UCSD-AML1 (cell line): Measurements from ENCODE around the gene THADA.
"Not testable (repeated sequence)": the region's sequence is repeated elsewhere in the genome, so short reads cannot be mapped to it uniquely, and the experiment has no call there.

Experiments
- DNase-seq: peaks from one replicate; lab custom pipeline; 2025; ENCODE audit not compliant: unreplicated experiment; lab: John Stamatoyannopoulos, UW

THADA gene

DNA sequence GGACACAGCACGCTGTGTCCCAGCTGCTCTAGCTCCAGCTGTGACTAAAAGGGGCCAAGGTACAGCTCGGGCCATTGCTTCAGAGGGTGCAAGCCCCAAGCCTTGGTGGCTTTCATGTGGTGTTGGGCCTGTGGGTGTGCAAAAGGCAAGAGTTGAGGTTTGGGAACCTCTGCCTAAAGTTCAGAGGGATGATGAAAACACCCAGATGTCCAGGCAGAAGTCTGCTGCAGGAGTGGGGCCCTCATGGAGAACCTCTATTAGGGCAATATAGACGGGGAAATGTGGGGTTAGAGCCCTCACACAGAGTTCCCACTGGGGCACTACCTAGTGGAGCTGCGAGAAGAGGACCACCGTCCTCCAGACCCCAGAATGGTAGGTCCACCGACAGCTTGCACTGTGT is 311.5 kb downstream of the THADA start:
- DNase-seq = not testable (repeated sequence)

DNA sequence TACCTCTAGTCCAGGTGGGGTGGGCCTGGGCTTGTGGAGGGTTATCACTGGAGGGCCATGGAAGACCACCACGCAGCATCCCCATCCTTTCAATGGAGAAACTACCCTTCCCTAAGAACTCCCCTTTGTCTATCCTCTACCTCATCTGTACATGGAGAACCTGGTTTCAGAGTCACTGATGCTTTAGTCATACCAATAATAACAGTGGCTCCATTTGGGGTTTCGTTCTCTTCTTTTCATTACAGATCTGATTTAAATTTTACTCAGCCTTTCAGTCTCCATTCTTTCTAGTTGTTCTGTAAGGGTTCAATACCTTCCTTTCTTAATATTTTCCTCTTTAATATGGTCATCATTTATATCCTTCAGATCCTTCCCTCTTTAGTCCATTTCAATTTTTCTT is 314.8 kb downstream of the THADA start:
- DNase-seq = no peak

DNA sequence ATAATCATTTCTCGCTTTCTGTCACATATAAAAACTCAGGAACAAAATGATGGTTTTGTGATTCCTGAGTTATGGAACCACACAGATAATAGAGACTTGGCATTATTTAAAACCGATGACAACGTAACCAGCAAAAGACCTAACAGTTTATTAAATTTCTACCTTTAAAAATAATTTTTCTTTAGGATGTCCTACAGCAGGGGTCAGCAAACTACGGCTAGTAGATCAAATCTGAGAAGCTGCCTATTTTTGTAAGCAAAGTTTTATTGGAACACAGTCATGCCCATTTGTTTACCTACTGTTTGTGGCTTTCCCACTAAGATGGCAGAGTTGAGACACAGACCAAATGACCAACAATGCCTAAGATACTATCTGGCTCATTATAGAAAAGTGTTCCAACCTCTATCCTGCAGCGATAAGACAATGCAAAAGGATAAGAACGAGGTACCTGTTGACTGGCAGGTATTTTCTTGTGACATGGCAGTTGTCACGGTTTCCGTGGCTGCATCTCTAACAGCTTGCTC is 316.5 kb downstream of the THADA start:
- no peak for DNase-seq

DNA sequence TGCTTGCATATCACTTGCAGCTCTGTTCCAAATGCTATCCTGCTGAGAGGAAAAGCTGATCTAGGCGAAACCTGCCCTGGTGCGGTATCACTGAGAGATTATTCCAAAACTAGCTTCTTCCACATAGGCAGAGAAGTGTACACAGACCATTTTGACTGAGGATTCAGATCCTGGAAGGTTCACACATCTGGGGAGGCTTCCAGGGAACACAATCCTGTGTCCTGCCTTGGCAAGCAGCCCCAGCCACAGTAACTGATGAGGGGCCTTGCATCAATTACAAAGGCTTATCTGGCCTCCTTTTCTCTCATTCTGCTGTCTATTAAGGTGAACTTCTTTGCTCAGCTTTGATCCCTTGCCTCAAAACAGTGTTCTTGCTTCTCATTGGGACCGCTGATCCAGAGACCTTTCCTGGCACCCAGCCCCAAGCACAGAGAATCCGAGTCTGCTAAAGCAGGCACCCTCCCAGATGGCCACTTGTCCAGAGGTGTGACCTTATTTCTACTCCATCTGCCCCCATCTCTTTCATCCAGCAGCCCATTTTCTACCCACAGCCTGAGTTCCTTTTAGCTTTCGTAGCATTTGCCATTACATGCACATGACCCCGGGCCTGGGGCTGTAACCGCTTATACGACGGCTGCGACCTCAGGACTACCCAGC is 317.1 kb downstream of the THADA start:
- no peak for DNase-seq

DNA sequence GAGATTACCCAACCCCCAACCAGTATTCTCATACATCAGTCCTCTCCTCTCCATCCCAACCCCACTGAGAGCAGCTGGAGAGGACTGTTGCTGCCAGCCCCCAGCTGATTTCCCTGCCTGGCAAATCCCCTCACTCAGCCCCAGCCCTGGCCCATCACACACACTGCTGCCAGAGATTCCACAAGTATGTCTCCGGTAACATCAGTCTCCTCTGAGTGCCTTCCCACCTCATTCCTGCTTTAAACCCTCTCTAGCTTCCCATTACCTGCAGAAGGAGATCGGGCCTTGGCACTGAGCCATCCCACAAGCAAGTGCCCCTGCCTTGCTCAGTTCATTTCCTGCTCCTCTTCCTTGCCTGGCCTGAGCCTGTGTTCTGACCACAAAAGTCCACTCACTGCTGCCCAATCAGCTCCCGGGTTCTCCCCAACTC is 318.9 kb downstream of the THADA start:
- DNase-seq = no peak

DNA sequence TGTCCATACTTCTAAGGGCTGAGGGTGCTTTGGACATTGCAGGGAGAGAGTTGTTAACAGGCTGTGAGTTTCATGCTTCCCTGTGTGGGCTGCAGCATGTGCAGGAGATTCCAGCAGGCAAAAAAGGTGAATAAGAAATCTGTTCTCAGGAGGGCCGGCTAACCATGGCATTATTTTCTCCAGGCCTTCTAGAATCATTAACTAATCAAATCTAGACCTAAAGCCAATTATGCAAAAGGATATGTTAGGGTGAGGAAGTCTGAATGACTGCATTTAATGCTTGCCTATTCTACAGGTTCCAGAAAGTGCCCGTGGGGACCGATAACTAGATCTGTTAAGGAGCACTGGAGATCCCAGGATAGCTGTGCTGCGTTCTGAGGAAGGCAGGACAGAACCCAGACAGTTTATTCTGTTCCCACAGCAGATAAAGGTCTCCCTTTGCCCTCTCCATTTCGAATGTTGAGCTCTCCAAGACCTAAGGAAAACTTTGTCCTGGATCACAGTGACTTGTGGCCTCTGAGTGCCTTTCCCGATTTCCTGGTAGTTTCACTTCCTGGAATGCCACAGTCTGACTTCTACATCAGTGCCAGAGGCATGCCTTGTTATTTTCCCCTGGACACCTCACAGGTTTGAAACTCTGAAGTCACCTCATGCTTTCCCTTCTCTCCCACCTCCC is 319.4 kb downstream of the THADA start:
- no peak for DNase-seq

DNA sequence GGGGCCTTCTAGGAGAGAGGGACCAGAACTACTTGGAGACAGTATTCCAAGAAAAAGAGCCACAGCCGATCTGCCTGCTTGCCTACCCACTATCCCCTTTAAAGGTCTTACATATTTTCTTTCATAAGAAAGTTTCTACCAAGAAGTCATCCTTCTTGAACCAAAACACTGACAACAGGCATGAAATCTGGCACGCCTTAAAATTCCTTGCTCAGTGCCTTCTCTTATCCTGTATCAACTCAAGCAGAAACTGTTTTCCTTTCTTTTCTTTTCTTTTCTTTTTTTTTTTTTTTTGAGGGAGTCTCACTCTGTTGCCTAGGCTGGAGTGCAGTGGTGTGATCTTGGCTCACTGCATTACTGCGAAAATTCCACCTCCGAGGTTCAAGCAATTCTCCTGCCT is 321.1 kb downstream of the THADA start:
- DNase-seq = no peak

DNA sequence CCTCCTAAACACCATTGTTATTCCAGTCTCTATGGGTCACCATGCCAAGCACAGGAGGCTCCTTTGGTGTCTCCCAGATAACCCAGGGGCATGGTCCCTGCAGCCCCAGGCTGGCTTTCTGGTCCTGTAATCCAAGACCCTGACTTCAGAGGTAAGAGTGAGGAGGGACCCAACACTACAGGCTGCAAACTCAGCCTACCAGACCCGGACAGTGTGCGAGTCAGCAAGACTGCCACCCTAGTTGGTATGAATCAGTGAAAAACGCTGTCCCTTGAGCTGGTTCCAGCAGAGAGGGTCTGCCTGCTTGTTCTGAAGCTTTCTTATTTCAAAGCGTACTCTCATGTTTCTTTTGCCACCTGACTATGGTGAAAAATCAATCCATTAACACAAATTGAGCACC is 321.8 kb downstream of the THADA start:
- DNase-seq = no peak

DNA sequence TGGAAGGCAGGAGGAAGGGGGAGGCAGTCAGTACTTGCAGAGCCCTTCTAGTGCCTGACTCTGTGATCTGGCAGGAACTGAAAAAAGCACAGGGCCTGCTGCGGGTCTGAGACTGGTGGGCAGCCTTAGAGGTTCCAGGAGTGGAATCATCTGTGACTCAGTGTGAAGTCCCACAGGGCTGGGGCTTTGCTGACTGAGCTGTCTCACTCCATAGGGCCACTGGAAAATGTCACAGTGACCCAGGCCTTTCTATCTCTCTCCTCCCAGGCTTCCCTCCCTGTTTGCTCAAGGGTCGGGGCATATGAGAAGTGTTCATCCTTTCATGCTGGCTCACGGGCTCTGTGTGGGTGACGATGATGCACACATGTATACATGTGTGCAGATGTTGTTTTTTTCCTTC is 322.3 kb downstream of the THADA start:
- no peak for DNase-seq

DNA sequence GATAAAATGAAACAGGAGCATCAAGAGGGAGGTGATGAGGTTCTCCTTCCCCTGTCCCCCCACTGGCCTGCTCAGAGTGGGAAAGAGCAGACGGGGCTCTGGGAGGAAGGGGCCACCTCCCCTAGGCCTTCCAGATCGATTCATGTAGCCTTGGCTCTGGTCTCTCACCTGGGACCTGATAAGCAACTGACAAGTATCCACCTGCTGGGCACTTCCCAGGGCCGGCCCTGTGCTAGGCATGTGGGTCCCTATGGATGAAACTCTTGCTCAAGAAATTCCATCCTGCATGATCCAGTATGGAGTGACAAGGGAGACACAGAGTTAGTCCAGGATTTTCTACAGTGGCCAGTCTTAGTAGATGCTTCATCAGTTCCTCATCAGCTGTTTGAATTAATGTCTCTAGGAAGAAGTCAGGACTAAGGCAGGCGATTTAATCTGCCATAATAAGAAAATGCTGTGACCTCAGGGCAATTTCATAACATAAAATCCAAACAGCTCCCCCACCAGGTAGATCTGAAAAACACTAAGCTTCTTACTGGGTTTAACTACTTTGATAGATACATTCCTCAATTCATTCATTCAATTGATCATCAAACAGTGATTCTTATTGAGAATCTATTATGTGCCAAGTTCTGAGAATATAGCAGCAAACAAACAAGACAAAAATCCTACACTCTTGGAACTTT is 324.8 kb downstream of the THADA start:
- DNase-seq = no peak

DNA sequence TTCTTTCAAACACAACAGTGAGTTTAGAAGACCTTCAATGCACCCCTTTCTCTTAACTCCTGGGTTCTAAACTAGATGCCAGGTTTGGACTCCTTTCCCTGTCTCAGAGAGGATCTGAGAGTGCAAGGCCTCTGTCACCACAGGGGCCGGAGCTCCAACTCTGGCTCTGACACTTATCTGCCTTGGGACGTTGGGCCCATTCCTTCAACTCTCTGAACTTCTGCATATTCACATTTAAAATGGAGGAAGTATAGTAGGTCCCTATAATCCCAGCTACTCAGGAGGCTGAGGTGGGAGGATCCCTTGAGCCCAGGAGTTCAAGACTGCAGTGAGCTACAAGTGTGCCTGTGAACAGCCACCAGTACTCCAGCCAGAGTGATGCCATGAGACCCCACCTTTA is 325.4 kb downstream of the THADA start:
- no peak for DNase-seq

DNA sequence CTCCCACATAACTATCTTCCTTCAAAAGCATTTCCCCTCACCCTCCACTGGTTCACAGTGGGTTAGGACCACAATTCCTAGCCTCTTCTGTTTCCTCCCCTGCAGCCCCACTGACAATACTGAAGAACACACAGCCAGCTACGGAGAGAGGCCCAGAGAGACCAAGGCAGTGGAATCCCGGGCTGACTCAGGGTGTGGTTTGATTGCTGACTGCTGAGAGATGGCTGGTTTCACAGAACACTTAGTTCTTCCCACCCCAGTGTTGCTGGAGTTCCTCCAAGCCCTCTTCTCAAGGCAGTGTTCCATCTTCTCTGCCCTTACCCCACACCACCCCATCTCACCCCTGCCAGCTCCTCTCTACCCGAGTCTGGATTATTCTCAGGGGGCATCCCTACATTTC is 326.1 kb downstream of the THADA start:
- DNase-seq = no peak

DNA sequence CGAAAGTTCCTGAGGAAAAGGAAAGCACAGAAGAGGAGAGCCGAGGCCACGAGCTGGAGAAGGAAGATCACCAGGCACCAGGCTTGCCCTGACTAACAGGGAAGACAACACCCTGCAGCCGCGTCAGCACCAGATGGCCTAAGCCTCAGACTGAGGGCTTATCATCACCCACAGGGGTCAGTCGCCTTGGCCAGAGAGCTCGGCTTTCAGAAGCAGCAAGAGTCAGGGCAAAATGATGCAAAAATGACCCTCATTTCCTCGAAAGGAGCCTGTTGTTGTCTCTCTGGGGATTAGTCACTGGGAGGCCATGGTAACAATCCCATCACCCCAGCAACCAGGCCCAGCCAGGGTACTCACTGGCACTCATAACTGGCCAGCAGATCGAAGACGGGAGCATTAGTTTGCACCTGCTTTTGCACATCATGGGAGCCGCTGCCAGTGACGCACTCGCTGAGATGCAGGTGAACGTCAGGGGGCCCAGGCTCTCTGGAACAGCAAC is 326.7 kb downstream of the THADA start:
- no peak for DNase-seq

DNA sequence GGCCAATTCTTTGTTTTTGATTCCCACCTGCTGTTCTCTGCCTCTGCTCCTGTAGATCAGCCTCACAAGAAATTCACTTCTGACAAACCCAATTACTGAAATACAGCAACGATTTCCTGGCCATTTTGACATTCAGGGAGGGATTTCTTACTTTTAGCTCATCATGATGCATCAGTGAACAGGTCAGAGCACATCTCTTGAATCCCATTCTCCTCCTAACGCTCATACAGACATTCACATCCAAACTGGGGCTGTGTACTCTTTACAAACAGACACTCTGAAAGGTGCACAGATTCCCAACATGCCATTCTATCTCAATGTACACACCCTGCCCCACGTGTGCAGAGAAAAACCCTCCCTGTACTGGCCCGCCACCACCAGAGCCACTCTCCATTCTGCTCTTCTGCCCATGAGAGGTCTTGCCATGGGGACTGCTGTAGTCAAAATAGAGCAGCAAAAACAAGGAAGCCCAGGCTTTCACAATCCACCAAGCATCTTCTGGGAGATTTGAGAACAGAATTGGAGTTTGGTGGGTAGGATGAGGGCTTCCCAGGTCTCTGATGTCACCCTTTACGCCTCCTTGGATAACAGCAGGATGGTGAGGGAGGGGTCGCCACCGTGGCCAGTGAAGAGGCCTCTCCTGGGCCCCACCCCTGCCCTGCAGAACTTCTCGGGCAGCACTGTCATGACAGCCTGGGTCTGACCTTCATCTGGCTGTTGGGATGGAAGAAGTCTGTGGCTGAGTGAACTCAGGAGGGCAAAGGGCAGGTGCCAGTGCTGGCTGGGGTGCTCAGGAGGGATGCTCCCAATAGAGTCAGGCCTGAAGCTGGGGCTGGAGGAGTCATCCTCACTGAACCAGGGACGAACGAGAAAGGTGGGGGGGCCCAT is 327.5 kb downstream of the THADA start:
- DNase-seq = no peak

DNA sequence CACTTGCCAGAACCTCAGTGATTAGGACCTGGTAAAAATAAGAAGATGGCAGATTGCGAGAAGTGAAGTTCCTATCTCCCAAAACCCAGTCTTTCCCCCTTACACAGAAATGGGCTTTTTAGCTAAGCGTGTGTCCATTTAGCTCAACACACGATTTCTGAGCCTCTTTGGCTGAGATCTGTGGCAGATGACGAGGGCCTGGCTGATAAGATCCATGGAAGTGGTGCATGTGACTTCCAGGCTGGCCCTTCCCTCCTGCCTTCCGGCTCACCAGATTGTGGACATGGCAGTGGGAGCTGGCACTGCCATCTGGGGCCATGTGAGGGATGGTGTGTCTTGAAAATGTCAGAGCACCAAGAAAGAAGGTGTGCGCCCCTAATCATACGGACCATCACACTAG is 328.5 kb downstream of the THADA start:
- no peak for DNase-seq

DNA sequence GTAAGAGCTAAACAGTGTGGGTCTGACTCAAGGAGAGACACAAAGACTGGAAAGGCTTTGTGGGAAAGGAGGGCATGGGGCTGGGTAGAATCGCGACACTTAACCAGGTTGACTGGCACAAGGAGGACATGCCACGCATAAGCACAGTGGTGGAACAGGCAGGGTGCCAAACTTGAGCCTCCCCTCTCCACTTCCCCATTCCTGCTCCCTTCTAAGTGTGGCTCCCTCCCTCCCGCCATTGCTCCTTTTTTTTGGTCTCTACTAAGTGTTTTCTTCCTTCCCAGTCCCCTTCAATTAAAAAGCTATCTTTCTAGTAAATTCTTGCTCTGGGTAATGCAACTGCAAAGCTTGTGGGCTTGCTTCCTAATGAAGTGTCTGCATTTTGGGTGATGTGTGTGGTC is 329.1 kb downstream of the THADA start:
- no peak for DNase-seq

DNA sequence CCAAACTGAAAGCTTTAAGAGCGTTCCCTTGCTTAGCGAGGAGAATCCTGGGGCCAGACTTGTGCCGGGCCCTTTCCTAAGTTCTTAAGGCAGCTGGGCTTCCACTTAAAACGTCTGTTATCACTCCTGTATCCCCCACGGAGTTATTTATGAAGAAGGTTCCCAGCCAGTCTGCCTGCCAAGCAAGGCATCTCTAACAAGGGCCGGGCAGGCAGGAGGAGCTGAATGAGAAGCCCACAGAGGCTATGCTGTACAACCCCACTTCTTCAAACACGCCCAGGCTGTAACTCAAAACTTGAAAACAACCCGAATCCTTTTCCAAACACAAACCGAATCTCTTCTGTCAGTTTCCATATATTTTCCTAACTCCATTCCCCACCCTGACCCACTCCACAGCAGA is 330.4 kb downstream of the THADA start:
- DNase-seq = no peak

DNA sequence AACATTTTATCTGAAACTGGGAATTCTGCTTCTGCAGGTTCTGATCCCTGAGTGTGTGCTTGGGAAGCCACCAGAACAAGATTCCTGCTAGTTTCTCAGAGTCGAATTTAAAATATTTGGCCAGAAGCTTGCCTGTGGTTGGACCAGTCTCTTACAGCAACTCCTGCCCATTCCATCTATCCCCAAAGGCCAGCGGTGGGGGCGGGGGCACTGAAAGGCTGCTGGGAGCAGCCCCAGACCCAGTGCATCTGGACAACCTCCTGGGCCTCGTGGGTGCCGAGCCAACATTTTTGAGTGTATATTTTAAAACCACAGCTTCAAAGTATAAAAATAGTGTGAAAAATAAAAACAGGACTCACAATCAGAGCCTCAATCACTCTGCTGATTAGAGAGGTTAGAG is 330.8 kb downstream of the THADA start:
- no peak for DNase-seq

DNA sequence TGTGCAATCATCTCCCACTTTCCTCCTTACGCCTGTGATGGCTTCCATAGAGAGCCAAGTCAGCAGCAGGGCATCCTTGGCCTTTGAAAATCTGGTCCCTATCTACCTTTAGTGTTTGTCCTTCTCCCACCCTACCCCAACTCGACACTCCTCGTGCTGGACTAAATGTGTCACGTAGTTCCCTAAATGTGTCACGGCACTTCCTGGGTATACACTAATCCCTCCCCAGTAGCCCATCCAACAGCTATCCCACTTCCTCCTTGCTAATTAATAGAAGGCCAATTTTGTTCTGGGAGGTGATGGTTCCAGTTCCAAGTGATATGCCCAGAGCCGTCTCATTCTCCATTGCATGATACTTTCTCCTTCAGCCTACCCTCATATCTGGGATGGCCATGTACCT is 332.9 kb downstream of the THADA start:
- no peak for DNase-seq

DNA sequence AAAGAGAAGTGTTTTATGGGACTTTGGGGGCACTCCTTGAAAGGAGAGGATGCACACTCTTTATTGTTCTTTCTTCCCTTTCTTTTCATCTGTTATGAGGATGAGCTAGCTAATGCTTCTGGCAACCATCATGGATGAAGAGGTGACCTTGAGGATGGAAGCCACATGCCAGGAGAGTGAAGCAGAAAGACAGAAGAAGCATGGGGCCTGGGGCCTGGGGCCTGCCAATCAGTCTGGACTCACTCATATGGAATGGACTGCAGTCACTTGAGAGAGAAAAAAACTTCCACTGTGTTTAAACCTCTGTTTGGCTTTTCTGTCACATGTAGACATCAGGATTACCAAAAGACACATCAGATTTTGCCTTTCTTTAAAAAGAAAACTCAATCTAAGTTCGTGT is 333.6 kb downstream of the THADA start:
- no peak for DNase-seq

DNA sequence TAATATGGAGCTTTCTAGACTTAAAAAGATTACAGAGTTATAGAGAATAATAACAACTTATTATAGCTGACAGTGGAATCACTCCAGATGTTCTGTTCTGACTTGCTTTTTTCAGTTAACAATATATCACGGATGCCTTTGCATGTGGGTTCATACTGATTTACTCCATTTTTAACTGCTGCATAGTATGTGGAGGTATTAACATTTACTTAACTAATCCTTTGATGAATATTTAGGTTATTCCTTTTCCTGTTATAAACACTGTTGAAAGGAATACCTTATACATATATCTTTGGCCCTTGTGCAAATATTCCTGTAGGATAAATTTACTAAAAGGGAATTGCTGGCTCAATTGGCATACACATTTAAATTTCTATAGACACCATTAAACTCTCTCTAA is 336.3 kb downstream of the THADA start:
- DNase-seq = no peak
